ENCODE data around the gene CCDC198.

GRCh38 chr14:57420986-57421385, 72.7 kb downstream of the CCDC198 start:
- TF ChIP-seq CTCF (IDR thresholded peaks at IDR 0.05; ENCODE audit: low read depth, low read length, poor library complexity, severe bottlenecking): no peak
- no peak for TF ChIP-seq EZH2phosphoT487 (IDR thresholded peaks at IDR 0.05; ENCODE audit: borderline replicate concordance, low read length)

All from DOHH2 (cell line).